OCI-LY7 (cell line): ENCODE results near the gene CTU2. TPM values are rescaled to one million over a fixed set of nuclear protein-coding genes. Genes with fewer than 3 reads are reported as not detected.

ENCODE experiments used
- BruUV-seq: library from RNA; stranded (reverse); fragments of 400-500 nt; replicated peaks from 2 replicates; lab custom pipeline; 2021; lab: Mats Ljungman, UMichigan
- CTCF ChIA-PET: fragments of 300-600 bp; sonication (Branson Sonifier 250); formaldehyde crosslinking; loops from one replicate; lab custom pipeline; 2022; ENCODE audit warnings: antibody characterized with exemption; ENCODE audit not compliant: unreplicated experiment; lab: Charles Lee
- POLR2A ChIA-PET: fragments of 300-600 bp; sonication (Branson Sonifier 250); formaldehyde crosslinking; loops from one replicate; lab custom pipeline; 2022; ENCODE audit warnings: antibody characterized with exemption; lab: Charles Lee
- DNase-seq: peaks from one replicate; pipeline ENCODE4 v3.0.0-alpha.2; 2015; ENCODE audit warnings: low spot score
- H2AFZ ChIP-seq: fragments of 200-600 bp; sonication (generic), shearing (Covaris generic); 2 replicates; pipeline ENCODE4 v1.6.1; 2014; ENCODE audit warnings: mild to moderate bottlenecking, antibody characterized with exemption, low read length, moderate library complexity
- H3K27ac ChIP-seq: fragments of 200-600 bp; sonication (generic); 2 replicates; pipeline ENCODE4 v1.5.1; 2014; ENCODE audit warnings: mixed run types, low read depth, mild to moderate bottlenecking, moderate library complexity, low read length, inconsistent platforms; ENCODE audit not compliant: poor library complexity, severe bottlenecking
- H3K36me3 ChIP-seq: fragments of 200-600 bp; sonication (generic); 2 replicates; pipeline ENCODE4 v1.6.1; 2014; ENCODE audit warnings: mild to moderate bottlenecking, antibody characterized with exemption, low read length, moderate library complexity, mixed read lengths; ENCODE audit not compliant: insufficient read depth
- H3K4me1 ChIP-seq: fragments of 200-600 bp; sonication (generic); 2 replicates; pipeline ENCODE4 v1.5.1; 2014; ENCODE audit warnings: mild to moderate bottlenecking, low read length; ENCODE audit not compliant: insufficient read depth, poor library complexity, severe bottlenecking
- H3K4me2 ChIP-seq: fragments of 200-600 bp; sonication (generic); 2 replicates; pipeline ENCODE4 v1.6.1; 2014; ENCODE audit warnings: mild to moderate bottlenecking, low read length
- H3K4me3 ChIP-seq: fragments of 200-600 bp; sonication (generic); 2 replicates; pipeline ENCODE4 v1.5.1; 2014; ENCODE audit warnings: mild to moderate bottlenecking, low read depth, low read length; ENCODE audit not compliant: poor library complexity, severe bottlenecking
- H3K79me2 ChIP-seq: fragments of 200-600 bp; sonication (generic); 2 replicates; pipeline ENCODE4 v1.6.1; 2016; ENCODE audit warnings: low read depth, mild to moderate bottlenecking, low read length, moderate library complexity, mixed read lengths; ENCODE audit not compliant: insufficient read depth
- H3K9me2 ChIP-seq: fragments of 200-600 bp; sonication (generic); 2 replicates; pipeline ENCODE4 v1.6.1; 2016; ENCODE audit warnings: mild to moderate bottlenecking, low read length, mixed read lengths; ENCODE audit not compliant: insufficient read depth
- H3K9me3 ChIP-seq: fragments of 200-600 bp; sonication (generic); 2 replicates; pipeline ENCODE4 v1.6.1; 2014; ENCODE audit warnings: mild to moderate bottlenecking, mixed run types, low read length, mixed read lengths
- H4K20me1 ChIP-seq: fragments of 200-600 bp; sonication (generic); 2 replicates; pipeline ENCODE4 v1.6.1; 2014; ENCODE audit warnings: mild to moderate bottlenecking, antibody characterized with exemption, low read length, moderate library complexity, mixed read lengths; ENCODE audit not compliant: insufficient read depth
- EZH2phosphoT487 ChIP-seq: fragments of 200-600 bp; sonication (generic); IDR thresholded peaks from 2 replicates; pipeline ENCODE4 v1.6.1; 2018; ENCODE audit warnings: low read depth, borderline replicate concordance, mild to moderate bottlenecking, mixed run types, antibody characterized with exemption, low read length, moderate library complexity, mixed read lengths
- intact Hi-C: fragments of 100-400 bp; cut with micrococcal nuclease; formaldehyde crosslinking; loops from one replicate; pipeline ENCODE4 v1.10.0; 2022; ENCODE audit not compliant: unreplicated experiment
- total RNA-seq, 2 experiments: library from RNA; depleted of rRNA in 1 of 2; stranded (reverse); fragments of >200 nt in 1 of 2; shearing (Covaris generic) in 1 of 2; gene quantifications; 2 replicates each; pipeline ENCODE4 v1.2.3, GENCODE V29; 2014 to 2022
- TF ChIP-seq, protein P1 (sequence below): fragments of 200-600 bp; sonication (generic); conservative IDR thresholded peaks from 2 replicates; pipeline ENCODE4 v1.5.1; 2014; ENCODE audit warnings: mild to moderate bottlenecking, antibody characterized with exemption, low read length, moderate library complexity, mixed read lengths

Gene CTU2
- total RNA-seq, 2 experiments from 2014 or later, result 21.9 to 24.4 TPM

DNA sequence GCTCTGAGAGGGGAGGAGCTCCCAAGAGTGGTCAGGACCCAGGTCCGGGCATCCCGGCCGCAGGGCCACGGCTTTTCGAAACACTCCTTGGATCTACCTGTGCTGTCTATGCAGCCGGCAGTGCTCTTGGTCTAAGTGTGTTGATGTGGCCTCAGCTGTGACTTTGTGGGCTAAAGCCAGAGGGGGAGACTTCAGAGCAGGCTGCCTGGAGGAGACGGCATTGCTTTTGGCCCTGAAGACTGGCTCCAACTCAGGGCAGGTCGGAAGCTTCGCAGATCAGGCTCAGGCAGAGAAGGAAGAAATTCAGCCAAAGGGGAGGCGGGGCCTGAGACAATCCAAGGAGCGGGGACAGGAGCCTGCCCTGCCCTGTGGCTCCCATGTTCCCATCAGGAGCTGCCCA, 47.3 kb downstream of the CTU2 start:
- no peak for TF ChIP-seq EZH2phosphoT487
- TF ChIP-seq, protein P1, sequence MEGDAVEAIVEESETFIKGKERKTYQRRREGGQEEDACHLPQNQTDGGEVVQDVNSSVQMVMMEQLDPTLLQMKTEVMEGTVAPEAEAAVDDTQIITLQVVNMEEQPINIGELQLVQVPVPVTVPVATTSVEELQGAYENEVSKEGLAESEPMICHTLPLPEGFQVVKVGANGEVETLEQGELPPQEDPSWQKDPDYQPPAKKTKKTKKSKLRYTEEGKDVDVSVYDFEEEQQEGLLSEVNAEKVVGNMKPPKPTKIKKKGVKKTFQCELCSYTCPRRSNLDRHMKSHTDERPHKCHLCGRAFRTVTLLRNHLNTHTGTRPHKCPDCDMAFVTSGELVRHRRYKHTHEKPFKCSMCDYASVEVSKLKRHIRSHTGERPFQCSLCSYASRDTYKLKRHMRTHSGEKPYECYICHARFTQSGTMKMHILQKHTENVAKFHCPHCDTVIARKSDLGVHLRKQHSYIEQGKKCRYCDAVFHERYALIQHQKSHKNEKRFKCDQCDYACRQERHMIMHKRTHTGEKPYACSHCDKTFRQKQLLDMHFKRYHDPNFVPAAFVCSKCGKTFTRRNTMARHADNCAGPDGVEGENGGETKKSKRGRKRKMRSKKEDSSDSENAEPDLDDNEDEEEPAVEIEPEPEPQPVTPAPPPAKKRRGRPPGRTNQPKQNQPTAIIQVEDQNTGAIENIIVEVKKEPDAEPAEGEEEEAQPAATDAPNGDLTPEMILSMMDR, result peak; percentile 7; the same call in 1 of the 2 replicates
- H3K79me2 ChIP-seq, result no peaks in the 10 kb centered on the region
- POLR2A ChIA-PET, result interaction anchor here (0.6 kb wide), 1 partner anchor 49 kb away, joined by 4 read pairs; no protein-coding TSS in a partner anchor

DNA sequence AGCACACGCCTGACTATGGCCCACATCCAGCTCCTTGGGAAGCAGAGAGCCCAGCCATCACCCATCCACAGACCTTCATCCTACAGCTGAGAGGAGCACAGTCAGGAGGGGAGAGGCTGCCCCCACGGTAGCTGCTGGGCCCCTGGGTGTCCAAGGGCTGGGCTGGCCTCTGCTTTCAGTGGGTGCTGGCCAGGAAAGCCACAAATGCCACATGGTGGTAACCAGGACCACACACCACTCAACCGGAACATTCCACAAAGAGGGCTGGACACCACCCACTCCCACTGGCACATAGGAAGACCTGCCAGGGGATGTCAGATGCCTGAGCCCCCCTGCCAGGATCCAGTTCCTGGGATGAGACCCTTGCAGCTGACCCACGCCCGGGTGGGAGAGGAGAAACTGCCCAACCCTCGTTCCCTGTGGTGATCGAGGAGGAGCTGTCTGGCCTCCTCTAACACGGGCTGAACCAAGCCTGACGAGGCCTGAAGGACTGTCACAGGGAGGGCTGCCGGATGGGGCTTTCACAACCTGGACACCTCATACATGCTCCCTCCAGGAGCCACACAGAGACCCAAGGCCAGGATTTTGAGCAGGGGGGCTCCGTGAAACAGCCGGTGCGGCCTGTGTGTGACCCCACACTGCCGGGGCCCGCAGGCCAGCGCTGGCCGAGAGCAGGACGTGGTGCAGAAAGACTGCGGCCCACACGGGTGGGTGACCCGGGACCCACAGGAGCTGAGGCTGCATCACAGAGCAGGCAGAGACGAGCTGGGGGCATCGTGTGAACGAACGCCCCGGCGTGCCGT, 48.0 kb downstream of the CTU2 start:
- peaks cover 8% of the 10 kb centered on the region; the same call in 1 of the 2 replicates for H4K20me1 ChIP-seq
- BruUV-seq, result no TSS peak
- ChIA-PET CTCF (no interaction called here), POLR2A (interaction anchor here (0.6 kb wide), 1 partner anchor 49 kb away, joined by 4 read pairs; no protein-coding TSS in a partner anchor)
- H3K9me3 ChIP-seq, result no peaks in the 10 kb centered on the region
- DNase-seq, result no peak
- intact Hi-C loops, result no loop called here
- H3K79me2 ChIP-seq, result no peaks in the 10 kb centered on the region
- no peaks in the 10 kb centered on the region for H3K9me2 ChIP-seq
- TF ChIP-seq, protein P1, result no peak
- TF ChIP-seq EZH2phosphoT487, result no peak
- no peak overlapping the region for H3K4me3 ChIP-seq
- H3K27ac ChIP-seq, result no peak overlapping the region
- no peak overlapping the region for H2AFZ ChIP-seq
- no peak overlapping the region for H3K4me2 ChIP-seq
- no peaks in the 10 kb centered on the region; the same call in 1 of the 2 replicates for H3K36me3 ChIP-seq
- no peaks in the 10 kb centered on the region for H3K4me1 ChIP-seq

More for the DNA sequence above, 47.3 kb downstream of the CTU2 start:
- Histone ChIP-seq H3K27ac (no peak overlapping the region), H4K20me1 (peaks cover 4% of the 10 kb centered on the region; the same call in 1 of the 2 replicates), H3K4me2 (no peak overlapping the region), H3K4me1 (no peaks in the 10 kb centered on the region), H3K36me3 (no peaks in the 10 kb centered on the region; the same call in 1 of the 2 replicates), H3K4me3 (no peak overlapping the region), H3K9me2 (no peaks in the 10 kb centered on the region), H2AFZ (no peak overlapping the region), H3K9me3 (no peaks in the 10 kb centered on the region)
- intact Hi-C loops, result no loop called here
- no peak for DNase-seq
- BruUV-seq, result no TSS peak
- CTCF ChIA-PET, result no interaction called here
